ENCODE data around the gene RPS6KC1. TPM values are rescaled to one million over a fixed set of nuclear protein-coding genes. Genes with fewer than 3 reads are reported as not detected.
A peak's percentile ranks its signal among the peaks of the same experiment; 100 is the strongest.
"Not testable (repeated sequence)": the region's sequence is repeated elsewhere in the genome, so short reads cannot be mapped to it uniquely, and the experiment has no call there.

RPS6KC1 gene
- total RNA-seq, 1 experiment from 2014 or later = 33.4 TPM

GRCh38 chr1:213201380-213202155 is 150.5 kb downstream of the RPS6KC1 start:
- DNase-seq (ENCODE audit: extremely low read depth, low read depth) = no peak

DNA sequence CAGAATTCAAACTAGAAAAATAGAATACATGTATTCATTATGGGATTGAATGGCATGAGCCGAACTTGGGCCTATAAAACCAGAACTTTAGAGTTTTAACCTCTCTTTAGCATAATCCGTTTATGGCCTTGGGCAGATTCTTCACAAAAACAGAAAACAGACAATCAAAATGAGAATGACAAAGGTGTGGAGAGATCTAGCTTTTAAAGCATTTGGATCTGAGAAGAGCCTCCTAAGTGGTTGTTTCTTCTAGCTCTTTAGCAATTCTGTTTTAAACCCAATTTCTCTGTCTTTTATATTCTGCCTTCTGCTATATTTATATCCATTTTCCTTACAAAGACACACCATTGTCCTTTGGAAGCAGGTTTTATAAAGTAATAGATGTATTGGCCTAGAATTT is 160.2 kb downstream of the RPS6KC1 start:
- no peak for DNase-seq (ENCODE audit: extremely low read depth, low read depth)

DNA sequence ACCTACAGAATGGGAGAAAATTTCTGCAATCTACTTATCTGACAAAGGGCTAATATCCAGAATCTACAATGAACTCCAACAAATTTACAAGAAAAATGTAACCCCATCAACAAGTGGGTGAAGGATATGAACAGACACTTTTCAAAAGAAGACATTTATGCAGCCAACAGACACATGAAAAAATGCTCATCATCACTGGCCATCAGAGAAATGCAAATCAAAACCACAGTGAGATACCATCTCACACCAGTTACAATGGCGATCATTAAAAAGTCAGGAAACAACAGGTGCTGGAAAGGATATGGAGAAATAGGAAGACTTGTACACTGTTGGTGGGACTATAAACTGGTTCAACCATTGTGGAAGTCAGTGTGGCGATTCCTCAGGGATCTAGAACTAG is 168.0 kb downstream of the RPS6KC1 start:
- DNase-seq (ENCODE audit: extremely low read depth, low read depth) = not testable (repeated sequence)

DNA sequence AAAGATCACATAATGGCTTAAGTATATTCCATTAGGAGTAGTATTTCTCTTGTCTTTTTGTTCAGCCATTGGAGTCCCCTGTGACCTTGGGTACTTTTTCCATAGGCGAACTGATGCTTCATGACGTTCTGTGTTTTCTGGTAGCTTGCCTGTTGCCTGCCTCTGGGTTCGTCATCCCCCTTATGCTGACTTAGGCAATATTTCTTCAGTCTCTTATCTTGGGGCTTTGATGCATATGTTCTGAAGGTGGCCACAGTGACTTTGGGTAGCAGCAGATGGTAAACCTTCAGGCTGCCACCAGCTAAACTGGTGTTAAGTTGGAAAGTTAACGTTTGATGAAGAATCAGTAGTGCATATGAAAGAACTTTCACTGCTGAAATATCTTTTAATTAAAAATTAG is 170.2 kb downstream of the RPS6KC1 start:
- no peak for DNase-seq (ENCODE audit: extremely low read depth, low read depth)

DNA sequence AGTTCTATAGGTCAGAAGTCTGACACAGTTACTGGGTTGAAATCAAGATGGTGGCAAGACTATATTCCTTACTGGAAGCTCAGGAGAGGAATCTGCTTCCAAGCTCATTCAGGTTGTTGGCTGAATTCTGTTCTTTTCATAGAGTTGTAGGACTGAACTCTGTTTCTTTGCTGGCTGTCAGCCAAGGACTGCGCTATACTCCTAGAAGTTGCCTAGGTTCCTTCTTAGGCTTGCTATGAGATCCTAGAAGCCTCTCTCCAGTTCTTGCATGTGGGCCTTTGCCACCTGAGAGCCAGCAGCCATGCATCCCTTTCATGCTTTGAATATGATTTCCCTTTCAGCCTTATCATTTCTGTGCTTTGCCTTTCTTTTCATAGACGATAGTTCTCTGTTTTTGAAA is 176.4 kb downstream of the RPS6KC1 start:
- no peak for DNase-seq (ENCODE audit: extremely low read depth, low read depth)

GRCh38 chr1:213231795-213232231 is 180.8 kb downstream of the RPS6KC1 start:
- peak; percentile 89 for DNase-seq (ENCODE audit: extremely low read depth, low read depth)

DNA sequence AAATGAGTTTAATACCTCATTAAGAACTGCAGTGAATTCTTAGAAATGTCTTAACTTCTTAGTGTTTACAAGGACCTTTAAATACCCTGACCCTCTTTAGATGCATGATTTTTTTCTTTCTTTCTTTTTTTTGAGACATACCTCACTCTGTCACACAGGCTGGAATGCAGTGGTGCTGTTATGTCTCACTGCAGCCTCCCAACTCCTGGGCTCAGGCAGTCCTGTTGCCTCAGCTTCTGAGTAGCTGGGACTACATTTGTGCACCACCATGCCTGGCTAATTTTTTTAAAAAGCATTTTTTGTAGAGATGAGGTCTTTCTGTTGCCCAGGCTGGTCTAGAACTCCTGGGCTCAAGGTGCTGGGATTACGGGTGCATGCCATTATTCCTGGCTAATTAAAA is 191.8 kb downstream of the RPS6KC1 start:
- DNase-seq (ENCODE audit: extremely low read depth, low read depth) = no peak

- peak; percentile 67 for DNase-seq (ENCODE audit: extremely low read depth, low read depth)
Measured at GRCh38 chr1:213244664-213245091, 193.6 kb downstream of the RPS6KC1 start.

GRCh38 chr1:213245260-213245910 is 194.3 kb downstream of the RPS6KC1 start:
- DNase-seq (ENCODE audit: extremely low read depth, low read depth) = no peak

- no peak for DNase-seq (ENCODE audit: extremely low read depth, low read depth)
Measured at GRCh38 chr1:213247038-213247437, 196.0 kb downstream of the RPS6KC1 start.

DNA sequence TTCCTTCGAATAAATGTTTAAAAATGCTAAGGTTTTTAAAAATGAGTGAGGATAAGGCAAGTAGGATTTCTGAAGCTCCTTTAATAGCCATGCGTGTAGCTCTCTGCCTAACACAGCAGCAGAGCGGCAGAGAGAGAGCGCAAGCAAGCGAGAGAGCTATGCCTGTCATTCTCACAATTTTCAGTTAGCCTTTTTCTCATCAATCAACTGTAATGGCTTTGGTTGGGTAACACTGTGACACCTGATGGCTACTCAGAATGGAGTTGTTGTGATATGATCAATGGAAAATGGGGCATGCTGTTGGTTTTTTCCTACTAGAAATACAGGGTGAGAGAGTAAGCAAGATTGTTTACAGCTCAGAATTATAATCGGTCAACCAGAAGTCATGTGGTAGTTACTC is 198.4 kb downstream of the RPS6KC1 start:
- no peak for DNase-seq (ENCODE audit: extremely low read depth, low read depth)

DNA sequence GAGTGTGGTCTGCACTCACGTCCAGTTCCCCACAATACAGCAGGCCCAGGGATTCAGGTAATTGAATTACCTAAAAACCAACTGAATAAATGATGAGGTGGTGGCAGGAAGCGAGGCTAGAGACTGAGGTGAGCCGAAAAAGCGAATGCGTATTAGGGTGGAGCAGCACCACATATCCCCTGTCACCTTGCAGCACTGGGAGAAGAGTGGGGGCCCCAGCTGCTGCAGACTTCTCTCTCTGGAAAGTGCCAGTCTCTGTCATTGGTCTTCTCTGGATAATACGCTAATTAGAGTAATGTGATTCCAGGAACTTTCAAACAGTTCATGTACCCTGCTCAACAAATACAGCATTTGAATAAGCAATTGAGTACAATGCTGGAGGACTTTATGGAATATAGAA is 199.0 kb downstream of the RPS6KC1 start:
- no peak for DNase-seq (ENCODE audit: extremely low read depth, low read depth)

GRCh38 chr1:213250446-213250845 is 199.4 kb downstream of the RPS6KC1 start:
- DNase-seq (ENCODE audit: extremely low read depth, low read depth) = no peak

- no peak for DNase-seq (ENCODE audit: extremely low read depth, low read depth)
Measured at GRCh38 chr1:213251972-213252371, 200.9 kb downstream of the RPS6KC1 start.

DNA sequence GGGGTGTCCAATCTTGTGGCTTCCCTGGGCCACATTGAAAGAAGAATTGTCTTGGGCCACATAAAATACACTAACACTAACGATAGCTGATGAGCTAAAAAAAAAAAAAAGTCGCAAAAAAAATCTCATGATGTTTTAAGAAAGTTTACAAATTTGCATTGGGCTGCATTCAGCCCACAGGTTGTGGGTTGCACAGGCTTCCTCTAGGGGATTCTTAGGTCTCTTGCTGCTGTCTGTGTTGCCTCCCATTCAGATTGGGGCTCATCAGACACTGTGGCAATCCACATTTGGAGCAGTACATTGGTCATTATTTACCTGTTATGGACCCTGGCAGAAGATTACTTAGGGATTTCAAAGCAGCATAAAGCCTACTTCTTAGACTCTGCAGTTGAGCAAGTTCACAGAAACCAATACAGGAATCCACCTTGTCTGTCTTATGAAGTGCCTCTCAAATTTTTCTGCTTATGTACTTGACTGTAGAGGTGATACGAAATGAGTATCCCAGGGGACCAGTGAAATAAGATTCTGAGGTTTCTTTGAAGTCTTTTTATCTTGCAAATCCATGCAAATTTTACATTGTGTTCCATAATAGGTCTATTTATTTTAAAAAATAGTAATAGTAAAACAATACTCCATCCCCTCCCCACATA is 205.5 kb downstream of the RPS6KC1 start:
- DNase-seq (ENCODE audit: extremely low read depth, low read depth) = no peak

GRCh38 chr1:213260311-213261075 is 209.5 kb downstream of the RPS6KC1 start:
- no peak for DNase-seq (ENCODE audit: extremely low read depth, low read depth)

- no peak for DNase-seq (ENCODE audit: extremely low read depth, low read depth)
Measured at GRCh38 chr1:213264531-213264930, 213.5 kb downstream of the RPS6KC1 start.

DNA sequence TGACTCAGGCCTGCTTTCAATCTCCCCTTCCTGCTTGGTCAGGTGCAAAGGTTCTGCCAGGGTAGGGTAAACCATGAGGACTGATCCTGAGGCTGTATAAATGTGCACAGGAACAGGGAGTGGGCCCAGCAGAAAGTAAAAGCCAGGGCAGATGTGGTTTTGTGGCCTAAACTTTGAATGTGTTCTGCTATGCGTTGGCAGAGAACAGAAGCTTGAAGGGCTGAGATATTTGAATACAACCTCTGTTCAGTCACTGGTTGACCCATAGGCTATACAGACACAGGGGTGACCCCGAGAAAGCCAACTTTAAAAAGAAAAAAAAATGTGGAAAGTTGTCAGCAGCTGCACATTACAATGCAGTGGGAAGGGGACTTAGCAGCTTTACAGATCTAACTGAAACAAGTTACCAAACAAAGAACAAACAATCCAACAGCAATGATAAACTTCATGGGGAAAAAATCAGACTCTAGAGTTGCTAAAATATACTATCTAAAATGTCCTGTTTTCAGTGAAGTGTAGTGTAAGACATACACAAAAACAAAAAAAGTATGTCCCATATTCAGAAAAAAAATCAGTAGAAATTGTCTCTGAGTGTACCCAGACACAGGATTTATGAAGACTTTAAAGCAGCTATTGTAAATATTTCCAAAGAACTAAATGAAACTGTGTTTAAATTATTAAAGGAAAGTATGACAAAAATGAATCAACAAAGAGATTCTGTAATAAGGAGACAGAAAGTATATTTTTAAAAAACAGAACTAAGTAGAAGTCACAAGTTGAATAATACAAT is 216.1 kb downstream of the RPS6KC1 start:
- no peak for DNase-seq (ENCODE audit: extremely low read depth, low read depth)

GRCh38 chr1:213268221-213268620 is 217.2 kb downstream of the RPS6KC1 start:
- no peak for DNase-seq (ENCODE audit: extremely low read depth, low read depth)

DNA sequence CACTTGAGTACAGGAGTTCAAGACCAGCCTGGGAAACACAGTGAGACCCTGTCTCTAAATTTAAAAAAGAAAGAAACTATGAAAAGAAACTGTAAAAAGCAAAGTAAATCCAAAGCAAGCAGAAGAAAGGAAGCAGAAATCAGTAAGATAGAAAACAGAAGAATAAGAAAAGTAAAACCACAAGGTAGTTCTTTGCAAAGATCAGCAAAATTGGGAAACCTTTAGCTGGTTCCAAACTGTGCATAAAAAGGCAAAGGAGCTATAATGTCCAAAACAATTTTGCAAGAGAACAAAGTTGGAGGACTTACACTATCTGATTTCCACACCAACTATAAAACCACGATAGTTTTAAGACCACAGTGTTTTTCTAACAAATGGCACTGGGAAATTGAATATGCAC is 218.8 kb downstream of the RPS6KC1 start:
- no peak for DNase-seq (ENCODE audit: extremely low read depth, low read depth)

All from NCI-H460 (cell line).